ENCODE results near the gene MINK1. TPM values are rescaled to one million over a fixed set of nuclear protein-coding genes. Genes with fewer than 3 reads are reported as not detected.
"Not testable (repeated sequence)": the region's sequence is repeated elsewhere in the genome, so short reads cannot be mapped to it uniquely, and the experiment has no call there.

Gene MINK1
- polyA plus RNA-seq, 2 of the 4 experiments (the other 2 are of a cell fraction): 41.3 to 66.9 TPM

DNA sequence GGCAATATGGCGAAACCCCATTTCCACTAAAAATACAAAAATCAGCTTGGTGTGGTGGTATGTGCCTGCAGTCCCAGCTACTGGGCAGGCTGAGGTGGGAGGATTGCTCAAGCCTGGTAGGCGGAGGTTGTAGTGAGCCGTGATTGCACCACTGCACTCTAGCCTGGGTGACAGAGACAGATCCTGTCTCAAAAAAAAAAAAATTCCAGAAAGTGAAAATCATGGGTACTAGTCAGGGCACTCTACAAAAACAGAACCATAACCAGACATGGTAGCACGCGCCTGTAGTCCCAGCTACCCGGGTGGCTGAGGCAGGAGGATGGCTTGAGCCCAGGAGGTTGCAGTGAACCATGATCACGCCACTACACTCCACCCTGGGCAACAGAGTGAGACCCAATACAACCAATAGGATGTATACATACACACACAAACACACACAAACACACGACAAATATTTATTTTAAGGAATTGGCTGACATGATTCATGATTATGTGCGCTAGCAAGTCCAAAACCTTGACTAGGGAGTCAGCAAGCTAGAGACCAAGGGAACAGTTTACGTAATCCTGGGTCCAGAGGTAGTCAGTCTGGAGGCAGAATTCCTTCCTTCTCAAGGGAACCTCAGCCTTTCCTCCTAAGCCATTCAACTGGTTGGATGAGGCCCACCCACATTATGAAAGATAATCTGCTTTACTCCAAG, 87.4 kb downstream of the MINK1 start:
- TF ChIP-seq HMGXB4 (CRISPR knock-in tag; IDR thresholded peaks at IDR 0.05; ENCODE audit: borderline replicate concordance) (no peak), RFX5 (IDR thresholded peaks at IDR 0.05) (no peak), CBX8 (IDR thresholded peaks at IDR 0.05) (no peak), TFCP2L1 (CRISPR knock-in tag; IDR thresholded peaks at IDR 0.05) (no peak), TP53 (CRISPR knock-in tag; IDR thresholded peaks at IDR 0.05) (no peak), EHF (CRISPR knock-in tag; IDR thresholded peaks at IDR 0.05) (no peak), FOSB (CRISPR knock-in tag; IDR thresholded peaks at IDR 0.05) (no peak), FOXS1 (CRISPR knock-in tag; IDR thresholded peaks at IDR 0.05) (no peak)
- ATAC-seq (peak; percentile 40 to 54; a peak in 4 of 6 replicates), DNase-seq (ENCODE audit: low read depth in 1 of 2, low spot score in 1 of 2) (no peak), FAIRE-seq (no peak)
- POLR2A ChIA-PET: interaction anchor here (1.1 to 2.1 kb wide), 2 partner anchors 8 to 19 kb away, joined by 4 to 9 read pairs; partner anchors contain the start of genes RNF167 and SLC25A11
- 74% methylated on average over 10 of the region's 10 CpGs for WGBS (ENCODE audit: missing lambda C conversion rate)
- Histone ChIP-seq H3K4me1 (0 out of 3 replicates have a peak, but pooled peaks cover 4% of the 10 kb centered on the region), H3K4me2 (no peak overlapping the region), H3K9me3 (no peaks in the 10 kb centered on the region), H3K27ac (no peak overlapping the region), H3K4me3 (no peak overlapping the region)
- CTCF ChIA-PET: interaction anchor here (0.6 to 3.7 kb wide), 9 partner anchors 9 to 354 kb away, joined by 3 to 37 read pairs (median 4); partner anchors contain the start of genes CAMTA2 and CHRNE

GRCh38 chr17:4921320-4921719, 88.2 kb downstream of the MINK1 start:
- FAIRE-seq (no peak), ATAC-seq (no peak), DNase-seq (ENCODE audit: low read depth in 1 of 2, low spot score in 1 of 2) (no peak)
- Histone ChIP-seq H3K9me3 (no peaks in the 10 kb centered on the region), H3K4me2 (no peak overlapping the region), H3K4me1 (0 out of 3 replicates have a peak, but pooled peaks cover 4% of the 10 kb centered on the region), H3K4me3 (no peak overlapping the region), H3K27ac (no peak overlapping the region)
- POLR2A ChIA-PET: interaction anchor here (1.1 kb wide), 1 partner anchor 9 kb away, joined by 4 read pairs; no protein-coding TSS in a partner anchor
- 95% methylated on average over 4 of the region's 4 CpGs for WGBS (ENCODE audit: missing lambda C conversion rate)
- CTCF ChIA-PET: interaction anchor here (0.6 to 1.9 kb wide), 5 partner anchors 10 to 140 kb away, joined by 3 to 5 read pairs (median 4); partner anchors contain the start of gene CAMTA2
- TF ChIP-seq FOSB (CRISPR knock-in tag; IDR thresholded peaks at IDR 0.05): no peak

- peak; percentile 20 for TF ChIP-seq MAFK (IDR thresholded peaks at IDR 0.05; ENCODE audit: partially characterized antibody)
- WGBS (ENCODE audit: missing lambda C conversion rate): 94% methylated on average over 24 of the region's 24 CpGs
- ChIA-PET CTCF (interaction anchor here (1.0 to 2.1 kb wide), 6 partner anchors 10 to 445 kb away, joined by 3 to 7 read pairs (median 4); partner anchors contain the start of genes CAMTA2, CHRNE, RNF167 and SLC25A11), POLR2A (interaction anchor here (2.0 kb wide), 1 partner anchor 14 kb away, joined by 7 read pairs; the partner anchor contains the start of genes RNF167 and SLC25A11)
- not testable (repeated sequence) for H3K4me2 ChIP-seq; H3K9me3 ChIP-seq; ATAC-seq; DNase-seq (ENCODE audit: low read depth in 1 of 2, low spot score in 1 of 2); H3K27ac ChIP-seq; H3K4me1 ChIP-seq; FAIRE-seq; H3K4me3 ChIP-seq
Observed at GRCh38 chr17:4926577-4927335, 93.6 kb downstream of the MINK1 start.

DNA sequence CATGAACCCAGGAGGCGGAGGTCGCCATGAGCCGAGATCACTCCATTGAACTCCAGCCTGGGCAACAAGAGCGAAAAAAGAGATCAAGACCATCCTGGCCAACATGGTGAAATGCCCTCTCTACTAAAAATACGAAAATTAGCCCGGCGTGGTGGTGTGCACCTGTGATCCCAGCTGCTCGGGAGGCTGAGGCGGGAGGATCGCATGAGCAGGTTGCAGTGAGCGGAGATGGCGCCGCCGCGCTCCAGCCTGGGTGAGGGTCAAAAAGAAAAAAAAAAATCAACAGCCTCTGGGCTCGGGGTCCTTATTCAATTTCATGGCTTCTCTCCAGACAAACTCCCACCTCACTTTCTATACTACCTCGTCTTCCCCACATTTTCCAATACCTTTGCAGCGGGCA, 95.7 kb downstream of the MINK1 start:
- DNase-seq (ENCODE audit: low read depth in 1 of 2, low spot score in 1 of 2) (no peak), ATAC-seq (no peak), FAIRE-seq (no peak)
- Histone ChIP-seq H3K27ac (no peak overlapping the region), H3K4me2 (no peak overlapping the region), H3K4me1 (no peaks in the 10 kb centered on the region), H3K4me3 (no peak overlapping the region), H3K9me3 (no peaks in the 10 kb centered on the region)
- CTCF ChIA-PET: interaction anchor here (0.9 to 2.4 kb wide), 4 partner anchors 11 to 133 kb away, joined by 3 to 8 read pairs (median 6); partner anchors contain the start of genes RNF167 and SLC25A11
- POLR2A ChIA-PET: interaction anchor here (0.5 kb wide), 1 partner anchor 32 kb away, joined by 6 read pairs; no protein-coding TSS in a partner anchor
- 95% methylated on average over 18 of the region's 18 CpGs for WGBS (ENCODE audit: missing lambda C conversion rate)
- TF ChIP-seq NFE2L2 (conservative IDR thresholded peaks at IDR 0.05; ENCODE audit: low read length): no peak
- no peak for TF ChIP-seq PBX3 (IDR thresholded peaks at IDR 0.05)
- no peak for TF ChIP-seq SMC3 (IDR thresholded peaks at IDR 0.05)
- TF ChIP-seq TP53 (CRISPR knock-in tag; IDR thresholded peaks at IDR 0.05): no peak
- TF ChIP-seq, protein P1, sequence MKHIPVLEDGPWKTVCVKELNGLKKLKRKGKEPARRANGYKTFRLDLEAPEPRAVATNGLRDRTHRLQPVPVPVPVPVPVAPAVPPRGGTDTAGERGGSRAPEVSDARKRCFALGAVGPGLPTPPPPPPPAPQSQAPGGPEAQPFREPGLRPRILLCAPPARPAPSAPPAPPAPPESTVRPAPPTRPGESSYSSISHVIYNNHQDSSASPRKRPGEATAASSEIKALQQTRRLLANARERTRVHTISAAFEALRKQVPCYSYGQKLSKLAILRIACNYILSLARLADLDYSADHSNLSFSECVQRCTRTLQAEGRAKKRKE (CRISPR knock-in tag; IDR thresholded peaks at IDR 0.05; ENCODE audit: low read depth): no peak
- TF ChIP-seq SREBF2 (IDR thresholded peaks at IDR 0.05): no peak
- no peak for TF ChIP-seq FOSL2 (IDR thresholded peaks at IDR 0.05)
- TF ChIP-seq FOSL2 (CRISPR knock-in tag; IDR thresholded peaks at IDR 0.05): no peak
- no peak for TF ChIP-seq MYC (IDR thresholded peaks at IDR 0.05; ENCODE audit: borderline replicate concordance, low read length)
- TF ChIP-seq GATA3 (IDR thresholded peaks at IDR 0.05; ENCODE audit: borderline replicate concordance): no peak
- TF ChIP-seq HOXA7 (CRISPR knock-in tag; IDR thresholded peaks at IDR 0.05): no peak
- TF ChIP-seq POLR2A (IDR thresholded peaks at IDR 0.05; ENCODE audit: low read length): no peak
- TF ChIP-seq NPAS2 (CRISPR knock-in tag; IDR thresholded peaks at IDR 0.05; ENCODE audit: borderline replicate concordance): no peak
- no peak for TF ChIP-seq RFX5 (IDR thresholded peaks at IDR 0.05)
- TF ChIP-seq KDM5A (IDR thresholded peaks at IDR 0.05): no peak
- TF ChIP-seq CHD2 (IDR thresholded peaks at IDR 0.05; ENCODE audit: low read length, partially characterized antibody): no peak
- no peak for TF ChIP-seq ELK1 (IDR thresholded peaks at IDR 0.05; ENCODE audit: low read depth, low read length)

All from A549 (cell line).